K562 (cell line): Measurements from ENCODE around the gene MYH9. TPM values are rescaled to one million over a fixed set of nuclear protein-coding genes. Genes with fewer than 3 reads are reported as not detected.

Experiments
- ATAC-seq: fragments of 200-7000 bp; cut with Tn5 transposase; 3 replicates; pipeline ENCODE4 v1.9.1; 2020; ENCODE audit warnings: moderate library complexity
- BruUV-seq: library from RNA; stranded (reverse); fragments of 400-500 nt; replicated peaks from 2 replicates; lab custom pipeline; 2021; lab: Mats Ljungman, UMichigan
- CTCF ChIA-PET: fragments of 300-600 bp; formaldehyde crosslinking; extraction: SDS; loops from one replicate; lab custom pipeline; 2021; ENCODE audit warnings: low intra/inter-chr PET ratio; lab: Yijun Ruan, JAX
- POLR2A ChIA-PET: fragments of 300-600, 350-650 bp; sonication (Branson Sonifier 250); formaldehyde crosslinking; extraction: SDS; loops from one replicate; lab custom pipeline; 2021; ENCODE audit warnings: antibody characterized with exemption, inconsistent platforms; lab: Yijun Ruan, JAX
- DNase-seq, 4 experiments: peaks; one replicate each; pipeline versions ENCODE4 v3.0.0 to v3.0.0-alpha.2; 2011 to 2018; ENCODE audit warnings: low spot score in 3 of 4, mixed read lengths in 3 of 4; ENCODE audit errors: extremely low read depth in 1 of 4
- FAIRE-seq: peaks from 2 replicates; lab custom pipeline; 2011; peaks lifted over from hg19 to GRCh38; lab: Jason Lieb, UNC
- H2AFZ ChIP-seq: 2 replicates; pipeline ENCODE4 v1.6.0; 2011; ENCODE audit warnings: low read depth, low read length, control low read depth, inconsistent platforms
- H3K27ac ChIP-seq: fragments of 200-600 bp; 3 replicates; pipeline ENCODE4 v1.8.0; 2011; ENCODE audit warnings: low read depth, mild to moderate bottlenecking, control low read depth, inconsistent platforms, low read length, moderate library complexity, mixed read lengths; ENCODE audit errors: extremely low read depth
- H3K27me3 ChIP-seq, 2 experiments: fragments of 300-600 bp in 1 of 2; 2 replicates in 1 of 2; 3 replicates in 1 of 2; pipeline versions ENCODE4 v1.6.0 to v1.8.0; 2011; ENCODE audit warnings: inconsistent platforms in 2 of 2, low read length in 2 of 2, mild to moderate bottlenecking in 1 of 2, mixed read lengths in 1 of 2, moderate library complexity in 1 of 2; ENCODE audit not compliant: control insufficient read depth in 2 of 2, insufficient read depth in 2 of 2
- H3K36me3 ChIP-seq: fragments of 300-600 bp; 3 replicates; pipeline ENCODE4 v1.8.0; 2011; ENCODE audit warnings: mild to moderate bottlenecking, low read length, inconsistent platforms; ENCODE audit not compliant: control insufficient read depth, insufficient read depth
- H3K4me1 ChIP-seq, 2 experiments: fragments of 200-600 bp in 1 of 2; replicated peaks in 1 of 2; 2 replicates in 1 of 2; 3 replicates in 1 of 2; pipeline versions ENCODE4 v1.5.1 to v1.8.0; 2011; ENCODE audit warnings: inconsistent platforms in 2 of 2, low read length in 2 of 2, mild to moderate bottlenecking in 1 of 2, mixed read lengths in 1 of 2, moderate library complexity in 1 of 2; ENCODE audit not compliant: control insufficient read depth in 2 of 2, insufficient read depth in 2 of 2
- H3K4me2 ChIP-seq: 2 replicates; pipeline ENCODE4 v1.6.1; 2011; ENCODE audit warnings: low read length, control low read depth, inconsistent platforms, mixed read lengths; ENCODE audit not compliant: insufficient read depth
- H3K4me3 ChIP-seq: fragments of 200-600 bp; sonication (generic), shearing (Covaris generic); 2 replicates; pipeline ENCODE4 v1.5.1; 2016; ENCODE audit warnings: control low read depth, inconsistent platforms
- H3K79me2 ChIP-seq: fragments of 200-600 bp; 3 replicates; pipeline ENCODE4 v1.8.0; 2011; ENCODE audit warnings: low read length, inconsistent platforms; ENCODE audit not compliant: control insufficient read depth, insufficient read depth
- H3K9ac ChIP-seq, 2 experiments: 2 replicates each; pipeline versions ENCODE4 v1.6.0 to v1.6.1; 2011; ENCODE audit warnings: low read depth in 2 of 2, low read length in 2 of 2, control low read depth in 1 of 2, inconsistent platforms in 1 of 2, mild to moderate bottlenecking in 1 of 2, mixed read lengths in 1 of 2; ENCODE audit not compliant: insufficient read depth in 1 of 2
- H3K9me1 ChIP-seq: one replicate; pipeline ENCODE4 v1.6.0; 2011; ENCODE audit warnings: inconsistent platforms, mild to moderate bottlenecking, low read length, moderate library complexity; ENCODE audit not compliant: control insufficient read depth, insufficient read depth
- H3K9me3 ChIP-seq: replicated peaks from 2 replicates; pipeline ENCODE4 v1.5.1; 2011; ENCODE audit warnings: low read depth, low read length, inconsistent platforms; ENCODE audit not compliant: control insufficient read depth, insufficient read depth
- H4K20me1 ChIP-seq: replicated peaks from 2 replicates; pipeline ENCODE4 v1.6.1; 2011; ENCODE audit warnings: low read length, inconsistent platforms, mixed read lengths; ENCODE audit not compliant: control insufficient read depth, insufficient read depth
- ATF1 ChIP-seq, 2 experiments: fragments of 450-650 bp in 1 of 2; IDR thresholded peaks; 2 replicates each; pipeline ENCODE4 v1.6.1; 2016; ENCODE audit warnings: missing compliant biosample characterization in 1 of 2, missing genetic modification characterization in 1 of 2
- DNMT1 ChIP-seq: fragments of 450-650 bp; IDR thresholded peaks from 2 replicates; pipeline ENCODE4 v1.6.1; 2016; ENCODE audit warnings: antibody characterized with exemption, mild to moderate bottlenecking
- ELK3 ChIP-seq: fragments of 450-650 bp; formaldehyde crosslinking; IDR thresholded peaks from 2 replicates; pipeline ENCODE4 v1.4.0; 2020; ENCODE audit warnings: mild to moderate bottlenecking
- FOXA3 ChIP-seq, 2 experiments: fragments of 450-650 bp in 1 of 2; sonication (generic) in 1 of 2; formaldehyde crosslinking; IDR thresholded peaks in 1 of 2; conservative IDR thresholded peaks in 1 of 2; 2 replicates each; pipeline versions ENCODE4 v1.4.0 to v1.8.0; 2020 to 2022; ENCODE audit warnings: mild to moderate bottlenecking in 2 of 2, missing genetic modification reagents in 1 of 2
- NCOA4 ChIP-seq: fragments of 450-650 bp; IDR thresholded peaks from 2 replicates; pipeline ENCODE4 v1.6.1; 2018; ENCODE audit warnings: mild to moderate bottlenecking; ENCODE audit not compliant: partially characterized antibody
- RBM14 ChIP-seq: fragments of 200-400 bp; formaldehyde crosslinking; IDR thresholded peaks from 2 replicates; pipeline ENCODE4 v1.6.1; 2018; ENCODE audit warnings: low read depth, mild to moderate bottlenecking, low read length, moderate library complexity, borderline replicate concordance; ENCODE audit not compliant: insufficient read depth
- SAFB2 ChIP-seq: fragments of 200-400 bp; formaldehyde crosslinking; IDR thresholded peaks from 2 replicates; pipeline ENCODE4 v1.6.1; 2018; ENCODE audit warnings: borderline replicate concordance, low read length, low read depth, moderate library complexity; ENCODE audit not compliant: severe bottlenecking
- SRSF1 ChIP-seq: fragments of 200-400 bp; formaldehyde crosslinking; IDR thresholded peaks from 2 replicates; pipeline ENCODE4 v1.6.1; 2017; ENCODE audit warnings: mild to moderate bottlenecking, low read depth, low read length, moderate library complexity
- ZNF263 ChIP-seq: sonication (generic); formaldehyde crosslinking; IDR thresholded peaks from 2 replicates; pipeline ENCODE4 v1.8.0; 2022; ENCODE audit warnings: mild to moderate bottlenecking, missing genetic modification reagents, borderline replicate concordance
- WGBS: fragments of 100-300 bp; shearing (Covaris generic); methylation state at CpG from one replicate; pipeline ENCODE4 v1.1.6; 2016; ENCODE audit warnings: low coverage, mixed read lengths; ENCODE audit not compliant: insufficient coverage; ENCODE audit errors: missing lambda C conversion rate; 5-methylcytosine and 5-hydroxymethylcytosine counted together
- in situ Hi-C: fragments of 300-500 bp; cut with MboI; formaldehyde crosslinking; loops from 4 replicates; pipeline ENCODE4 v1.15.0; 2018; ENCODE audit warnings: inconsistent platforms, mixed read lengths
- intact Hi-C: fragments of 100-400 bp; cut with micrococcal nuclease; formaldehyde crosslinking; loops from 2 replicates; pipeline ENCODE4 v1.14.2; 2022
- polyA plus RNA-seq, 8 experiments: library from polyadenylated mRNA; depleted of rRNA in 4 of 8; stranded (reverse) in 5 of 8; unstranded in 3 of 8; fragments of >200 nt; fragmentation: Nextera tagmentation in 2 of 8; fragmentation: Illumina TruSeq in 1 of 8; extraction: Ambion mirVana in 2 of 8; extraction: Trizol in 1 of 8; gene quantifications; 2 replicates each; pipeline versions ENCODE4 v1.2.1 to v1.2.3, GENCODE V29; 2011 to 2014; ENCODE audit warnings: inconsistent platforms in 1 of 8, missing spikeins in 1 of 8
- total RNA-seq, 7 experiments: library from RNA; depleted of rRNA in 6 of 7; stranded (reverse); fragments of >200 nt in 6 of 7; fragmentation: Illumina TruSeq in 2 of 7; extraction: Trizol in 2 of 7; gene quantifications; 2 replicates each; pipeline versions ENCODE4 v1.2.1 to v1.2.3, GENCODE V29; 2011 to 2021; ENCODE audit warnings: low replicate concordance in 1 of 7

The MYH9 gene
- total and polyA plus RNA-seq, 9 of the 15 experiments (the other 6 are each of a cell fraction or from before 2014, with no cell fraction given), result 0.71 to 111 (median 24.6) TPM

- WGBS, result 60% methylated on average over 5 of the region's 5 CpGs
- POLR2A ChIA-PET, result no interaction called here
- H3K27me3 ChIP-seq, result no peaks in the 10 kb centered on the region
- no TSS peak for BruUV-seq
- H3K4me1 ChIP-seq, result peaks cover 0 to 7% of the 10 kb centered on the region in 2 experiments; a peak in 3 of 5 replicates
- H3K9me3 ChIP-seq, result peaks cover 4% of the 10 kb centered on the region; the same call in 1 of the 2 replicates
- H3K27ac ChIP-seq, result no peak overlapping the region
- TF ChIP-seq SAFB2, result no peak
- TF ChIP-seq SRSF1, result no peak
- no peak for TF ChIP-seq FOXA3 (CRISPR knock-in tag; conservative IDR thresholded peaks at IDR 0.05 in 1 of 2, IDR thresholded peaks at IDR 0.05 in 1 of 2)
- TF ChIP-seq NCOA4, result no peak
- TF ChIP-seq ATF1 (CRISPR knock-in tag; IDR thresholded peaks at IDR 0.05), result no peak
- no peak for TF ChIP-seq ATF1 (tag; IDR thresholded peaks at IDR 0.05)
- TF ChIP-seq ELK3 (CRISPR knock-in tag), result no peak
- TF ChIP-seq ZNF263 (CRISPR knock-in tag), result no peak
- no peak for TF ChIP-seq RBM14
- no peak for TF ChIP-seq DNMT1
- no peak overlapping the region for H2AFZ ChIP-seq
- no peaks in the 10 kb centered on the region for H3K79me2 ChIP-seq
- no peaks in the 10 kb centered on the region for H4K20me1 ChIP-seq
- FAIRE-seq (no peak), ATAC-seq (no peak), DNase-seq (no peak)
- no peak overlapping the region for H3K4me2 ChIP-seq
- in situ Hi-C loops (no loop called here), intact Hi-C loops (no loop called here)
- H3K9ac ChIP-seq, result no peak overlapping the region
- no peaks in the 10 kb centered on the region for H3K36me3 ChIP-seq
- H3K9me1 ChIP-seq, result no peaks in the 10 kb centered on the region
- H3K4me3 ChIP-seq, result no peak overlapping the region
- CTCF ChIA-PET, result no interaction called here
Observed at GRCh38 chr22:36244522-36245391, 143.0 kb downstream of the MYH9 start.
